ENCODE results near the gene TPSG1.
"Not testable (repeated sequence)": the region's sequence is repeated elsewhere in the genome, so short reads cannot be mapped to it uniquely, and the experiment has no call there.

Gene TPSG1

DNA sequence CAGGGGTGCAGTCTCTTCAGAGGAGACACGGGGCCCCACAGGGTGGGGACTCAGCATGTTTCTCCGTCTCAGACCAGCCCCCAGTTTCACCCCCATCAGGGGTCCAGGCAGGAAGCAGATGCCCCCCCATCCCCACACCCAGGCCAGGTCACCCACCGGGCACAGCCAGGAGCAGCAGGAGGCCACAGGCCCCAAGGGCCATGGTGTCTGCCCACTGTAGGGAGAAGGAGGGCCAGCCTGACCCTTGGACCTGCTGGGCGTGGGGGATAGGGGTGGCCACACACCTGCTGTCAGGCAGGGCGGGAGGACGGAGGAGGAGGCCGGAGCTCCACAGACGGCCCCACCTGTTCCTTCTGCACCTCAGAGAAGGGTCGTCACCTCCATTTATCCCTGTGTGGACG lies at the start of gene TPSG1:
Gene TPSG1, minus strand, starts transcription at position 218 of the 401 bp plus-strand sequence. Its CDS starts 16 bp downstream, at position 202.
- DNase-seq = no peak

DNA sequence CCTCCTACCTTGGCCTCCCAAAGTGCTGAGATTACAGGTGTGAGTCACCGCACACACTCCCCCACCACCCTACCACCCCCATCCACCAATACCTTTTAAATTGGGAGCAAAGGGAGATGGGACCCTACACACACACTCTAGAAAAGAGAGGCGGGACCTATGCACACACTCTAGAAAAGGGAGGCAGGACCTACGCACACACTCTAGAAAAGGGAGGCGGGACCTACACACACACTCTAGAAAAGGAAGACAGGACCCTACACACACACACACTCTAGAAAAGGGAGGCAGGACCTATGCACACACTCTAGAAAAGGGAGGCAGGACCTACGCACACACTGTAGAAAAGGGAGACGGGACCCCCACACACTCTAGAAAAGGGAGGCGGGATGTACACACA lies 49.7 kb upstream of the TPSG1 start:
- no peak for DNase-seq

DNA sequence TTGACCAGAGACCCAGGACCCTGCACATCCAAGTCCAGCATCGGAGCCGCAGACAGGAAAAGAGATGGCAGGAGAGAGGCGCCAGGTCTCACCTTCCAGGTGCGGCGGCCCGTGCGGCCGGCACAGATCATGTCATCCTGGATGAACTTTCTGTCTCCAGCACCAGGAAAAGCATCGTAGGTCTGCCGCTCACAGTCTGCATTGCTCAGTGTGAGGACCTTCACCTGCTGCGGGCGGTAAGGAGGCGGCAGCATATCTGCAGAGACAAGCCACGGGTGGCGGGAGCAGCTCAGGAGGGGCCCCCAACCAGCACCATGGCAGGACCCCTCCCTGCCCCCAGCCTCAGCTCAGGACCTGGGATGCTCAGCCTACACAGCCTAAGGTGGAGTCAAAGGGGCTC lies 48.7 kb upstream of the TPSG1 start:
- DNase-seq = no peak

DNA sequence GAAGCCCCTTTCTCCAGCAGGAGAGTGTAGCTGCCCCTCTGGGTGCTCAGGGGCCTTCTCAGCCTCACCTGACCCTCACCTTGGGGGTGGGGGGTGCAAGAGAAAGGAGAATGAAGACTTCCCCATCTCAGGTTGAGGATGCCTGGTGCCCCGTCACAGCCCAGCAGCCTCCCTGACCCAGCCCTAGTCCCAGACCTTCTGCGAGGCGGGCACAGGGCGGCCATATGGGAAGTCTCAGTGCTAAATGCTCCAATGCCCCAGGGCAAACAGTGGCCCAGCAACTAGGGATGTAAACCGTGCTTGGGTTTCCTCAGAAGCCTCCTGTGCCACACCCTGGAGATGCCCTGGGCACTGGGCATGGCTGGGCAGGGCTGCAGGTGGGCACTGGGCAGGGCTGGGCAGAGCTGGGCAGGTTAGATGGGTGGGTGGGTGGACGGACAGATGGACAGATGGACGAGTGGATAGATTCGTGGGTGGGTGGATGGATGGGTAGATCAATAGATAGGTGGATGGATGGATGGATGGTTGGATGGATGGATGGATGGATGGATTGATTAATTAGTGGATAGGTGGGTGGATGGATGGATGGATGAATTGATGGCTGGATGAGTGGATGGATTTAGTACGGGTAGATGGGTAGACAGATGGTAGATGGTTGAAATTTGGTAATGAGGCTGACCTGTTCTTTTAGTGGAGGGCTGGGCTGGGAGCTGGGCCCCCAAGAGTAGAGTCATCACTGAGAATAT lies 47.6 kb upstream of the TPSG1 start:
- no peak for DNase-seq

DNA sequence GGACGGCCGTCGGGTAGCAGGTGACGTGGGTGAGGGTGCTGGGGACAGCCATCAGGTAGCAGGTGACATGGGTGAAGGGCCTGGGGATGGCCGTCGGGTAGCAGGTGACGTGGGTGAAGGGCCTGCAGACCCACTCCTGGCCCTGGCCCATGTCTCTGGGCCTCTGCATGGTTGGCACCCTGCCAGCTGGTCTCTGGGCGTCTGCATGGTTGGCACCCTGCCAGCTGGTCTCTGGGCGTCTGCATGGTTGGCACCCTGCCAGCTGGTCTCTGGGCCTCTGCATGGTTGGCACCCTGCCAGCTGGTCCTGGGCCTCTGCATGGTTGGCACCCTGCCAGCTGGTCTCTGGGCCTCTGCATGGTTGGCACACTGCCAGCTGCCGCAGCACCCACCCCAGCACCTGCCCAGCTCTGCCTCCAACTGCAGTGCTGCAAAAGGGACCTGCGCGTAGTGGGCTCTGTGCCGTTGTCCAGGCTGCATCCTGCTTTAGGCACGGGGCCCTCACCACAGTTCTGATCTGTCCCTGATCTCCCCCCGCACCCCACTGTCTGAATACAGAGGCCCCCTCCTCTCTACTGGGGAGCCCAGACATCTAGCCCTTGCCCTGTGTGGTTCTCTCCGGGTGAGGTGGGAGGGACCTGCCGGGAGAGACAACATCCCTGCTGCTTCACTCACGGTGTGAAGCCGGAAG lies 46.8 kb upstream of the TPSG1 start:
- DNase-seq = not testable (repeated sequence)

GRCh38 chr16:1271380-1271723 lies 46.3 kb upstream of the TPSG1 start:
- DNase-seq = no peak

- DNase-seq = not testable (repeated sequence)
Measured at GRCh38 chr16:1269418-1269817, 44.4 kb upstream of the TPSG1 start.

GRCh38 chr16:1265826-1266225 lies 40.8 kb upstream of the TPSG1 start:
- no peak for DNase-seq

DNA sequence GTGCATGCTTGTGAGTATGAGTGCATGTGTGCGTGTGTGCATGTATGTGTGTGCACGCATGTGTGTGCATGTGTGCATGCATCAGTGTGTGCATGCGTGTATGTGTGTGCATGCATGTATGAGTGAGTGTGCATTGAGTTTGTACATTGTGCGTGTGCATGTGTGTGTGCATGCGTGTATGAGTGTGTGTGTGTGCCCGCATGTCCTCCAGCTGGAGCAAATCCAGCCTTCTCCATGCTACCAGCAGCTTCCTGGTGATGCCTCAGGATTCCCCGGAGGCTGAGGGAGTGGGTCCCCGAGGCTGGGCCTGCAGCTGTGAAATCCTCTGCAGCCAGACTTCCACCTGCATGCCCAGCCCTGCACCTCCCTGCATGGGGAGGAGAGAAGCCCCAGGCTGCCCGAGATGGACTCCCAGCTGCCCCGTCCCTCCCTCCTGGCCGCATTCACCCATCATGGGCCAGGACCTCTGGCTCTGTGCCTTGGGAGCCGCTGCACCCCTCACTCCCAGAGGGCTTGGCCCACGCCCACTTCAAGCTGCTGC lies 40.1 kb upstream of the TPSG1 start:
- DNase-seq = no peak

DNA sequence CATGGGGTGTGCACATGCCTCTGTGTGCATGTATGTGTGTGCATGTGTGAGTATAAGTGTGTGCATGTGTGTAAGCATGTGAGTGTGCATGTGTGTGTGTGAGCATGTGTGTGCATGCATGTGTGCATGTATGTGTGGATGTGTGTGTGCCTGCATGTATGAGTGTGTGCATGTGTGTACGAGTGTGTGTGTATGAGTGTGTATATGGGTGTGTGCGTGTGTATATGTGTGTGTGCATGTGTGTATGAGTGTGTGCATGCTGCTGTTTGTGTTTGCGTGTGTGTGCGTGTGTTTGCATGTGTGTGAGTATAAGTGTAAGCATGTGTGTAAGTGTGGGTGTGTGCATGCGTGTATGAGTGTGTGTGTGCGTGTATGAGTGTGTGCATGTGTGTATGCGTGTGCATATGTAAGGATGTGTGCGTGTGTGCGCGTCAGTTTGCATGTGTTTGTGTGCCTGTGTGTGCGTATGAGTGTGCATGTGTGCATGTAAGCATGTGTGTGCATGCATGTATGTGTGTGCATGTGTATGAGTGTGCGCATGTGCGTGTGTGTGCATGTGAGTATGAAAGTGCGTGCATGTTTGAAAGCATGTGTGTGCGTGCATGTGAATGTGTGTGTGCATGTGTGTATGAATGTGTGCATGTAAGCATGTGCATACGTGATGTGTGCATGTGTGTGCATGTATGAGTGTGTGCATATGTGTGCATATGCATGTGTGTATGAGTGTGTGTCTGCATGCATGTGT lies 39.4 kb upstream of the TPSG1 start:
- DNase-seq = no peak

GRCh38 chr16:1263591-1264344 lies 38.7 kb upstream of the TPSG1 start:
- no peak for DNase-seq

GRCh38 chr16:1262846-1263221 lies 37.8 kb upstream of the TPSG1 start:
- DNase-seq = no peak

- DNase-seq = no peak
Measured at GRCh38 chr16:1262210-1262845, 37.3 kb upstream of the TPSG1 start.

DNA sequence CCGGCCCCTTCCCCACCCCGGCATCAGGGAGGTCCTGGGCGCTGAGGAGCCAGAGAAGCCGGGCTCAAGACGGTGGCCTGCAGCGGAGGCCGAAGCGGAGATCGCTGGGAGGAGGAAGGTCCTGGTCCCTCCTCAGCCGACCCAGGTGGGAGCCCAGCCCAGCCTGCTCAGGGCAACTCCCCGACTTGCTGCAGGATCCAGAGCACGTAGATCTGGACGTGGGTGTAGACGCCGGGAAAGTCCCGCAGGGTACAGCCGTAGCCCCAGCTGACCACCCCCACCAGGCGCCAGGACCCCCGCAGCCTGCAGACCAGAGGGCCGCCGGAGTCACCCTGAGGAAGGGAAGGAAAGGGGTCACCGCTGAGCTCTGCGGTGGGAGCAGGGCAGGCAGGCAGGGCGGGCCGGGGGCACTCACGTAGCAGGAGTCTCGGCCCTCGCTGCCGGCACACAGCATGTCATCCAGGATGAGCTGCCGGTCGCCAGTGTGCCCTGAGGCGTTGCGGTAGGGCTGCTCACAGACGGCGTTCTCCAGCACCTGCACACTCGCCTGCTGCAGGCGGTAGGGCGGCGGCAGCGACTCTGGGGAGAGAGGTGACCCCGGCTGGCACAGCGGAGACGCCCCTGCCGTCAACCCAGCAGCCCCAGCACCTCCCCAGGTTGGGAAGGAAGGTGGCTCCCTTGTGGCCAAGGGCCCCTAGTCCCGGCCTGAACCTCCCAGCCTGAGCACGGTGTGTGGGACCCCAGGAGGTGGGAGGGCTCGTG lies 36.2 kb upstream of the TPSG1 start:
- DNase-seq = no peak

- DNase-seq = no peak
Measured at GRCh38 chr16:1260101-1260680, 35.1 kb upstream of the TPSG1 start.

GRCh38 chr16:1259760-1260068 lies 34.6 kb upstream of the TPSG1 start:
- DNase-seq = no peak

DNA sequence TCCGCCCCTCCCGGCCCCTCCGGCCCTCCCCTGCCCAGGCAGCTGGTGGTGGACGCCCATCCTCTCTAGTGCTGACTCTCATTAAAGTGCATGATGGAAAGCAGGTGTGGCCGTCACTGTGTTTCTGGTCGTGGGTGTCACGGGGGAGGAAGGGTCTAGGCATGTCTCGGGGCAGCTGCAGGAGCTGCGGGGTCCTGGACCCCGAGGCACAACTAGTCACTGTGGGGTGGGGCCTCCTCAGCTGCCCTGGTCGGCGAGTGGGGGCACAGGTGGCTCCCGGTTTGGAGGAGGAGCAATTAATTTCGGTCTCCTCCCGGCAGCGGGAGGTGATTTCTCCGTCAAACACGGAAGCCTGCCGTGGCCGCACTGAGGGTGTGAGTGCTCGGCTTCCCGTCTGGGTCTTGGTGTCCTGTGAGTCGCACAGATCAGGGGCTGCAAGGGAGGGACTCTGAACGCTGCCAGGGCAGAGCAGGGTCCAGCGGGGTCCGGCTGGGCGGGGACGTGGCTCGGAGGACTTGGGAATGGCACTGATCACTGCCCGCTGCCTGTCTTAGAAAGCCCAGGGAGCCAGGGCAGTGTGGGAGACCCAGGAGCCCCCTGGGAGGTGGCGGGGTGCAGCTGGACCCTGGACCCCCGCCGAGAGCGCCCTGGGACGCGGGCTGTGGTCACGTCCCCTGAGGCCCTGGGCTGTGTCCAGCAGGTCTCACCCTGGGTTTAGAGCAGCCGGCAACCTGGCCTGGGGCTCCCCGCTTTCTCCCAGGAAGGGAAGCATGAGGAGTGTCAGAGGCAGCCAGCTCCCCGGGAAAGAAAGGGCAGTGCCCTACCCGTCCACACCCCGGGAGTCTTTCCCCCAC lies 34.1 kb upstream of the TPSG1 start:
- no peak for DNase-seq

- no peak for DNase-seq
Measured at GRCh38 chr16:1258225-1258600, 33.1 kb upstream of the TPSG1 start.

GRCh38 chr16:1257561-1258224 lies 32.6 kb upstream of the TPSG1 start:
- no peak for DNase-seq

DNA sequence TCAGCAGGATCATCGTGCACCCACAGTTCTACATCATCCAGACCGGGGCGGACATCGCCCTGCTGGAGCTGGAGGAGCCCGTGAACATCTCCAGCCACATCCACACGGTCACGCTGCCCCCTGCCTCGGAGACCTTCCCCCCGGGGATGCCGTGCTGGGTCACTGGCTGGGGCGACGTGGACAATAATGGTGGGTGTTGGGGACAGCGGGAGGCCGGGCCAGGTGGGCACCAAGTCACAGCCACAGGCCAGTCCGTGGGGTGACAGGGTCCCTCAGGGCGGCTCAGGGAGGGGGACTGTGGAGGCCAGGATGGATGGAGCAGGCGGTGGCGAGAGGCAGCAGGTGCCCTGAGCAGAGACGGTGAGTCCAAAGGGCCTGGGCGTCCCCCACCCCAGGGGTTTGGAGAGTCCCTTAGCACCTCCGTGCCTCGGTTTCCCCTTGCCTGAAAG lies 31.8 kb upstream of the TPSG1 start:
- DNase-seq = no peak

All from 8988T (cell line).